SH-SY5Y (cell line): ENCODE data around the gene AKR1C2.

ENCODE experiments used
- GATA2 ChIP-seq: IDR thresholded peaks from 2 replicates; pipeline ENCODE4 v1.6.1; 2011; ENCODE audit warnings: mild to moderate bottlenecking, low read depth, low read length
- GATA3 ChIP-seq: IDR thresholded peaks from 2 replicates; pipeline ENCODE4 v1.6.1; 2011; ENCODE audit warnings: low read depth, mild to moderate bottlenecking, low read length, moderate library complexity

GRCh38 chr10:5023177-5023805 is 19.6 kb upstream of the AKR1C2 start:
- TF ChIP-seq GATA2 (no peak), GATA3 (no peak)
